Measurements from ENCODE around the gene EHD4. TPM values are rescaled to one million over a fixed set of nuclear protein-coding genes. Genes with fewer than 3 reads are reported as not detected.

The EHD4 gene
- polyA plus RNA-seq, 3 donors = 12.8 to 16.0 (median 14.2) TPM

- Mint-ChIP-seq H3K4me1 (no peaks in the 10 kb centered on the region), H3K27ac (no peak overlapping the region), H3K4me3 (no peak overlapping the region), H3K36me3 (no peaks in the 10 kb centered on the region), H3K9me3 (no peaks in the 10 kb centered on the region), H3K27me3 (ENCODE audit: low read depth in 3 of 3) (peaks cover 5 to 7% (median 5%) of the 10 kb centered on the region in 3 donors)
- Histone ChIP-seq H3K27me3 (ENCODE audit: control insufficient read depth in 2 of 2, insufficient read depth in 2 of 2, low read length in 2 of 2) (no peaks in the 10 kb centered on the region), H2AFZ (ENCODE audit: insufficient read depth, low read depth, low read length, poor library complexity, severe bottlenecking) (no peak overlapping the region), H3K4me1 (ENCODE audit: control insufficient read depth in 1 of 2, insufficient read depth in 2 of 2, low read length in 2 of 2) (no peaks in the 10 kb centered on the region), H3K4me2 (replicated peaks; ENCODE audit: extremely low read depth, low read length, poor library complexity, severe bottlenecking) (no peak overlapping the region), H3K79me2 (ENCODE audit: insufficient read depth, low read length) (no peaks in the 10 kb centered on the region), H3K9ac (ENCODE audit: insufficient read depth, low read length, poor library complexity, severe bottlenecking) (no peak overlapping the region), H3K27ac (ENCODE audit: low read depth in 1 of 2, low read length in 2 of 2) (no peak overlapping the region), H3K36me3 (replicated peaks in 1 of 2; ENCODE audit: control insufficient read depth in 1 of 2, insufficient read depth in 2 of 2, low read length in 2 of 2) (no peaks in the 10 kb centered on the region), H4K20me1 (ENCODE audit: insufficient read depth, low read length) (no peaks in the 10 kb centered on the region), H3K4me3 (replicated peaks in 1 of 3; ENCODE audit: low read depth in 2 of 3, low read length in 3 of 3) (no peak overlapping the region), H3K9me3 (replicated peaks in 1 of 2; ENCODE audit: control insufficient read depth in 1 of 2, insufficient read depth in 1 of 2, low read length in 2 of 2) (no peaks in the 10 kb centered on the region)
- 96% methylated on average over 15 of the region's 15 CpGs for WGBS (ENCODE audit: insufficient coverage)
- no peak for TF ChIP-seq CTCF (IDR thresholded peaks at IDR 0.05)
- intact Hi-C loops (cut with micrococcal nuclease) = no loop called here
- no peak for DNase-seq
These were observed 104.0 kb downstream of the EHD4 start for GRCh38 chr15:41868321-41868720.

GRCh38 chr15:41866872-41867579, 105.3 kb downstream of the EHD4 start:
- Histone ChIP-seq H3K4me2 (replicated peaks; ENCODE audit: extremely low read depth, low read length, poor library complexity, severe bottlenecking) (no peak overlapping the region), H2AFZ (ENCODE audit: insufficient read depth, low read depth, low read length, poor library complexity, severe bottlenecking) (no peak overlapping the region), H3K79me2 (ENCODE audit: insufficient read depth, low read length) (no peaks in the 10 kb centered on the region), H3K4me1 (ENCODE audit: control insufficient read depth in 1 of 2, insufficient read depth in 2 of 2, low read length in 2 of 2) (no peaks in the 10 kb centered on the region), H3K36me3 (replicated peaks in 1 of 2; ENCODE audit: control insufficient read depth in 1 of 2, insufficient read depth in 2 of 2, low read length in 2 of 2) (no peaks in the 10 kb centered on the region), H3K27ac (ENCODE audit: low read depth in 1 of 2, low read length in 2 of 2) (no peak overlapping the region), H4K20me1 (ENCODE audit: insufficient read depth, low read length) (no peaks in the 10 kb centered on the region), H3K9ac (ENCODE audit: insufficient read depth, low read length, poor library complexity, severe bottlenecking) (no peak overlapping the region), H3K9me3 (replicated peaks in 1 of 2; ENCODE audit: control insufficient read depth in 1 of 2, insufficient read depth in 1 of 2, low read length in 2 of 2) (no peaks in the 10 kb centered on the region), H3K27me3 (ENCODE audit: control insufficient read depth in 2 of 2, insufficient read depth in 2 of 2, low read length in 2 of 2) (no peaks in the 10 kb centered on the region), H3K4me3 (replicated peaks in 1 of 3; ENCODE audit: low read depth in 2 of 3, low read length in 3 of 3) (no peak overlapping the region)
- Mint-ChIP-seq H3K9me3 (no peaks in the 10 kb centered on the region), H3K27ac (no peak overlapping the region), H3K27me3 (ENCODE audit: low read depth in 3 of 3) (peaks cover 0 to 5% (median 3%) of the 10 kb centered on the region in 3 donors), H3K4me1 (no peaks in the 10 kb centered on the region), H3K4me3 (no peak overlapping the region), H3K36me3 (no peaks in the 10 kb centered on the region)
- 92% methylated on average over 25 of the region's 25 CpGs for WGBS (ENCODE audit: insufficient coverage)
- TF ChIP-seq CTCF (IDR thresholded peaks at IDR 0.05) = no peak
- intact Hi-C loops (cut with micrococcal nuclease) = no loop called here
- DNase-seq = no peak

All from CD14-positive monocyte (primary cell).